Renal pelvis (tissue), 4 donors: ENCODE measurements around the gene R3HDM4. TPM values are rescaled to one million over a fixed set of nuclear protein-coding genes. Genes with fewer than 3 reads are reported as not detected.
"Not testable (repeated sequence)": the region's sequence is repeated elsewhere in the genome, so short reads cannot be mapped to it uniquely, and the experiment has no call there.

ENCODE experiments used
- DNase-seq: peaks from one replicate; pipeline ENCODE4 v3.0.0-alpha.2; 2013
- polyA plus RNA-seq, 3 donors: library from polyadenylated mRNA; unstranded; fragments of 120-200 nt; gene quantifications; one replicate each; pipeline ENCODE4 v1.2.1, GENCODE V29; 2013; ENCODE audit not compliant: insufficient read length in 3 of 3

The R3HDM4 gene
- polyA plus RNA-seq, 3 donors, result 43.1 to 58.3 (median 51.9) TPM

GRCh38 chr19:878751-879561, 34.1 kb downstream of the R3HDM4 start:
- not testable (repeated sequence) for DNase-seq

GRCh38 chr19:877992-878660, 34.9 kb downstream of the R3HDM4 start:
- not testable (repeated sequence) for DNase-seq

- no peak for DNase-seq
These were observed 36.2 kb downstream of the R3HDM4 start for GRCh38 chr19:876780-877314.

GRCh38 chr19:876089-876488, 36.9 kb downstream of the R3HDM4 start:
- no peak for DNase-seq

GRCh38 chr19:875265-875879, 37.6 kb downstream of the R3HDM4 start:
- DNase-seq, result no peak

- DNase-seq, result no peak
These were observed 39.4 kb downstream of the R3HDM4 start for GRCh38 chr19:873561-874041.

- DNase-seq, result no peak
These were observed 39.9 kb downstream of the R3HDM4 start for GRCh38 chr19:873084-873483.

- DNase-seq, result no peak
These were observed 40.6 kb downstream of the R3HDM4 start for GRCh38 chr19:872266-872951.

GRCh38 chr19:871446-872265, 41.4 kb downstream of the R3HDM4 start:
- no peak for DNase-seq

GRCh38 chr19:870963-871401, 42.0 kb downstream of the R3HDM4 start:
- DNase-seq, result no peak

- DNase-seq, result no peak
These were observed 42.7 kb downstream of the R3HDM4 start for GRCh38 chr19:870314-870713.

GRCh38 chr19:869245-870177, 43.5 kb downstream of the R3HDM4 start:
- no peak for DNase-seq

- DNase-seq, result no peak
These were observed 44.4 kb downstream of the R3HDM4 start for GRCh38 chr19:868458-869244.

- DNase-seq, result no peak
These were observed 45.1 kb downstream of the R3HDM4 start for GRCh38 chr19:867855-868457.

- no peak for DNase-seq
These were observed 45.7 kb downstream of the R3HDM4 start for GRCh38 chr19:867301-867793.

GRCh38 chr19:866769-867300, 46.2 kb downstream of the R3HDM4 start:
- no peak for DNase-seq

GRCh38 chr19:863315-863620, 49.8 kb downstream of the R3HDM4 start:
- no peak for DNase-seq
